ENCODE results near the gene PROS1. TPM values are rescaled to one million over a fixed set of nuclear protein-coding genes. Genes with fewer than 3 reads are reported as not detected.
"Not testable (repeated sequence)": the region's sequence is repeated elsewhere in the genome, so short reads cannot be mapped to it uniquely, and the experiment has no call there.

PROS1 gene
- total RNA-seq, 2 donors from 2014 or later, result 77.7 to 94.0 TPM

GRCh38 chr3:93855401-93855800 lies 118.3 kb downstream of the PROS1 start:
- H3K27ac ChIP-seq, result no peak overlapping the region
- no peaks in the 10 kb centered on the region for H3K36me3 ChIP-seq
- TF ChIP-seq CTCF (IDR thresholded peaks at IDR 0.05), result no peak
- DNase-seq (ENCODE audit: low spot score), result no peak
- no peaks in the 10 kb centered on the region for H3K9me3 ChIP-seq
- H3K4me1 ChIP-seq, result no peaks in the 10 kb centered on the region
- H3K4me3 ChIP-seq, result no peak overlapping the region
- no peaks in the 10 kb centered on the region for H3K27me3 ChIP-seq

DNA sequence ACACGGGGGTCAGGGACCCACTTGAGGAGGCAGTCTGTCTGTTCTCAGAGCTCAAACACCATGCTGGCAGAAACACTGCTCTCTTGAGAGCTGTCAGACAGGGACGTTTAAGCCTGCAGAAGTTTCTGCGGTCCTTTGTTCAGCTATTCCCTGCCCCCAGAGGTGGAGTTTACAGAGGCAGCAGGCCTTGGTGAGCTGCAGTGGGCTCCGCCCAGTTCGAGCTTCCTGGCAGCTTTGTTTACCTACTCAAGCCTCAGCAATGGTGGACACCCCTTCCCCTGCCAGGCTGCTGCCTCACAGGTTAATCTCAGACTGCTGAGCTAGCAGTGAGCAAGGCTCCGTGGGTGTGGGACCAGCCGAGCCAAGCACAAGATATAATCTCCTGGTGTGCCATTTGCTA lies 121.5 kb downstream of the PROS1 start:
- H3K27ac ChIP-seq; H3K36me3 ChIP-seq; H3K4me3 ChIP-seq; DNase-seq (ENCODE audit: low spot score); H3K4me1 ChIP-seq; H3K9me3 ChIP-seq; H3K27me3 ChIP-seq: not testable (repeated sequence)

GRCh38 chr3:93843981-93844380 lies 129.7 kb downstream of the PROS1 start:
- DNase-seq (ENCODE audit: low spot score), result no peak

DNA sequence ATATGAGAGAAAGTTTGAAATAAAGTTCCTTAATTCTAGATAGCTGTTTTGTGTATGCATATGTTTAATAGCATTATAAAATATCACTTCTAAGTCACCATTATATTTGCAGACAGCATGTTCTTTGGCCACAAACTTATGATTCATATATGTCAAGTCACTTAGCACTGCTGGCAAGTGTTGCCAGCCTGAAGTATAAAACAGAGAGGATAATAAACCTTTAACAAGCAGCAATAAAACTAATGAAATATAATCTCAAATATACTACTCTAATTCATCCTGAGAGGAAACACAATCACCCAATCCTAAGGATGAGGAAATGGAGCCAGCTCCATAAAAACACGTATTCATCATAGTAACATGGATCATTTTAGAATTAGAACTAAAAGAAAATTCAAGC lies 134.5 kb downstream of the PROS1 start:
- H3K36me3 ChIP-seq; DNase-seq (ENCODE audit: low spot score); H3K4me3 ChIP-seq; H3K9me3 ChIP-seq; H3K27ac ChIP-seq; H3K27me3 ChIP-seq; H3K4me1 ChIP-seq: not testable (repeated sequence)

More at GRCh38 chr3:93843981-93844380, 129.7 kb downstream of the PROS1 start:
- Histone ChIP-seq H3K27ac (no peak overlapping the region), H3K27me3 (no peaks in the 10 kb centered on the region), H3K9me3 (no peaks in the 10 kb centered on the region), H3K4me3 (no peak overlapping the region), H3K4me1 (peaks cover 0 to 4% of the 10 kb centered on the region in 2 donors), H3K36me3 (no peaks in the 10 kb centered on the region)
- TF ChIP-seq CTCF (IDR thresholded peaks at IDR 0.05), result no peak

Other genes with a start within 250 kb of the PROS1 start
- 1 to 10 TPM; 3.5 to 4.3 TPM for gene ARL13B, start 6.3 kb upstream of the PROS1 start, total RNA-seq
- gene STX19, start 54.7 kb upstream of the PROS1 start, total RNA-seq, result not detected
- gene DHFR2, start 89.0 kb upstream of the PROS1 start, total RNA-seq, result 1 to 10 TPM; 3.2 to 3.6 TPM
- 1 to 10 TPM; 6.1 to 6.6 TPM for gene NSUN3, start 89.2 kb upstream of the PROS1 start, total RNA-seq

Measured in right atrium auricular region (tissue), 2 donors.